A673 (cell line): ENCODE measurements around the gene LHFPL2. TPM values are rescaled to one million over a fixed set of nuclear protein-coding genes. Genes with fewer than 3 reads are reported as not detected.

Experiments
- BruUV-seq: library from RNA; stranded (reverse); fragments of 400-500 nt; replicated peaks from 2 replicates; lab custom pipeline; 2021; lab: Mats Ljungman, UMichigan
- CTCF ChIA-PET: fragments of 300-600 bp; sonication (Branson Sonifier 250); formaldehyde crosslinking; loops from one replicate; lab custom pipeline; 2022; ENCODE audit warnings: antibody characterized with exemption; lab: Charles Lee
- POLR2A ChIA-PET: fragments of 300-600 bp; sonication (Branson Sonifier 250); formaldehyde crosslinking; loops from one replicate; lab custom pipeline; 2022; ENCODE audit warnings: antibody characterized with exemption; ENCODE audit not compliant: low non-redundant PET; lab: Charles Lee
- DNase-seq: peaks from one replicate; pipeline ENCODE4 v3.0.0-alpha.2; 2015; ENCODE audit warnings: low spot score
- H3K27ac ChIP-seq: fragments of 200-600 bp; sonication (generic); 2 replicates; pipeline ENCODE4 v1.5.1; 2016; ENCODE audit warnings: mixed run types, low read depth, mild to moderate bottlenecking, mixed read lengths, antibody characterized with exemption, low read length; ENCODE audit not compliant: poor library complexity, severe bottlenecking
- H3K27me3 ChIP-seq: fragments of 200-600 bp; sonication (generic); replicated peaks from 2 replicates; pipeline ENCODE4 v1.6.1; 2017; ENCODE audit warnings: mixed run types, low read depth, mild to moderate bottlenecking, mixed read lengths, antibody characterized with exemption, low read length; ENCODE audit not compliant: insufficient read depth, poor library complexity
- H3K36me3 ChIP-seq: fragments of 200-600 bp; sonication (generic); 2 replicates; pipeline ENCODE4 v1.6.1; 2016; ENCODE audit warnings: mixed run types, mild to moderate bottlenecking, mixed read lengths, antibody characterized with exemption, low read length; ENCODE audit not compliant: insufficient read depth, poor library complexity, severe bottlenecking
- H3K4me1 ChIP-seq: fragments of 200-600 bp; sonication (generic); 2 replicates; pipeline ENCODE4 v1.6.1; 2017; ENCODE audit warnings: mixed run types, mild to moderate bottlenecking, mixed read lengths, antibody characterized with exemption, low read length; ENCODE audit not compliant: insufficient read depth, poor library complexity, severe bottlenecking
- H3K4me3 ChIP-seq: fragments of 200-600 bp; sonication (generic); 2 replicates; pipeline ENCODE4 v1.5.1; 2016; ENCODE audit warnings: low read depth, mixed run types, mild to moderate bottlenecking, mixed read lengths, low read length; ENCODE audit not compliant: poor library complexity, severe bottlenecking
- H3K9me3 ChIP-seq: fragments of 200-600 bp; sonication (generic); 2 replicates; pipeline ENCODE4 v1.6.1; 2016; ENCODE audit warnings: mixed run types, low read depth, mild to moderate bottlenecking, mixed read lengths, antibody characterized with exemption, low read length; ENCODE audit not compliant: poor library complexity, severe bottlenecking
- EZH2 ChIP-seq: fragments of 200-600 bp; sonication (generic); IDR thresholded peaks from 2 replicates; pipeline ENCODE4 v1.6.1; 2017; ENCODE audit warnings: borderline replicate concordance, low read depth, mild to moderate bottlenecking, mixed read lengths, antibody characterized with exemption, low read length; ENCODE audit not compliant: poor library complexity, severe bottlenecking
- intact Hi-C: fragments of 100-400 bp; cut with micrococcal nuclease; formaldehyde crosslinking; loops from one replicate; pipeline ENCODE4 v1.10.0; 2022; ENCODE audit not compliant: unreplicated experiment
- total RNA-seq: library from RNA; stranded (reverse); gene quantifications from 2 replicates; pipeline ENCODE4 v1.2.3, GENCODE V29; 2021
- TF ChIP-seq, protein P1 (sequence below): fragments of 300-800, 200-600 bp; sonication (generic); conservative IDR thresholded peaks from 2 replicates; pipeline ENCODE4 v1.5.1; 2017; ENCODE audit warnings: low read depth, mild to moderate bottlenecking, antibody characterized with exemption, low read length, moderate library complexity, mixed read lengths

Gene LHFPL2
- total RNA-seq, 1 experiment from 2014 or later = 6.2 TPM

DNA sequence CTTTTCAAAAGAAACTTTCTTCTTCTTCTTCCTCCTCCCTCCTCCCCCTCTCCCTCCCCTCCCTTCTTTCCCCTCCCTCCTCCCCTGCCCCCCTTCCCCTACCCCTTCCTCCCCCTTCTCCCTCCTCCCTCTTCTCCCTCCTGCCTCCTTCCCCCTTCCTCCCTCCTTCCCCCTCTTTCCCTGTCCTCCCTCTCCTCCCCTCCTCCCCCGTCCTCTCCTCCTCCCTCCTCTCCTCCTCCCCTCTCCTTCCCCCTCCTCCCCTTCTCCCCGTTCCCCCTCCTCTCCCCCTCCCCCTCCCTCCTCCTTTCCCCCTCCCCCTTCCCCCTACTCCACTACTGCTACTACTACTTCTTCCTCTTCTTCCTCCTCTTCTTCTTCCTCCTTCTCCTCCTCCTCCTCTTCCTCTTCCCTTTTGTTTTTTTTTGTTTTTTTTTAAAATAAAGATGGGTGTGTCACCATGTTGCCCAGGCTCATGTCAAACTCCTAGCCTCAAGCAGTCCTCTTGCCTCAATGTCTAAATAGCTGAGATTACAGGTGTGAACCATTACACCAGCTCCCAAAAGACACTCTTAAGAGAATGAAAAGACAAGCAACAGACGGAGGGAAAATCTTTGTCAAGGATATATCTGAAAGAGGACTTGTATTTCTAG is 200.7 kb downstream of the LHFPL2 start:
- no peak overlapping the region for H3K27ac ChIP-seq
- H3K4me3 ChIP-seq = no peak overlapping the region
- no peaks in the 10 kb centered on the region for H3K27me3 ChIP-seq
- TF ChIP-seq, protein P1, sequence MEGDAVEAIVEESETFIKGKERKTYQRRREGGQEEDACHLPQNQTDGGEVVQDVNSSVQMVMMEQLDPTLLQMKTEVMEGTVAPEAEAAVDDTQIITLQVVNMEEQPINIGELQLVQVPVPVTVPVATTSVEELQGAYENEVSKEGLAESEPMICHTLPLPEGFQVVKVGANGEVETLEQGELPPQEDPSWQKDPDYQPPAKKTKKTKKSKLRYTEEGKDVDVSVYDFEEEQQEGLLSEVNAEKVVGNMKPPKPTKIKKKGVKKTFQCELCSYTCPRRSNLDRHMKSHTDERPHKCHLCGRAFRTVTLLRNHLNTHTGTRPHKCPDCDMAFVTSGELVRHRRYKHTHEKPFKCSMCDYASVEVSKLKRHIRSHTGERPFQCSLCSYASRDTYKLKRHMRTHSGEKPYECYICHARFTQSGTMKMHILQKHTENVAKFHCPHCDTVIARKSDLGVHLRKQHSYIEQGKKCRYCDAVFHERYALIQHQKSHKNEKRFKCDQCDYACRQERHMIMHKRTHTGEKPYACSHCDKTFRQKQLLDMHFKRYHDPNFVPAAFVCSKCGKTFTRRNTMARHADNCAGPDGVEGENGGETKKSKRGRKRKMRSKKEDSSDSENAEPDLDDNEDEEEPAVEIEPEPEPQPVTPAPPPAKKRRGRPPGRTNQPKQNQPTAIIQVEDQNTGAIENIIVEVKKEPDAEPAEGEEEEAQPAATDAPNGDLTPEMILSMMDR = no peak
- TF ChIP-seq EZH2 = no peak
- H3K36me3 ChIP-seq = no peaks in the 10 kb centered on the region
- no peak for DNase-seq
- CTCF ChIA-PET = no interaction called here
- intact Hi-C loops = no loop called here
- POLR2A ChIA-PET = no interaction called here
- no peaks in the 10 kb centered on the region for H3K9me3 ChIP-seq
- H3K4me1 ChIP-seq = peaks cover 5% of the 10 kb centered on the region
- BruUV-seq = no TSS peak
